Amniotic stem cell (primary cell): Measurements from ENCODE around the gene PRDM16.

ENCODE experiments used
- DNase-seq: peaks from one replicate; lab custom pipeline; 2025; lab: John Stamatoyannopoulos, UW

PRDM16 gene

GRCh38 chr1:3141129-3141528, 72.1 kb downstream of the PRDM16 start:
- DNase-seq: no peak

GRCh38 chr1:3141836-3142235, 72.8 kb downstream of the PRDM16 start:
- no peak for DNase-seq

- no peak for DNase-seq
Observed at GRCh38 chr1:3142236-3142635, 73.2 kb downstream of the PRDM16 start.

GRCh38 chr1:3142751-3143150, 73.7 kb downstream of the PRDM16 start:
- DNase-seq: no peak

- DNase-seq: no peak
Observed at GRCh38 chr1:3145532-3146325, 76.7 kb downstream of the PRDM16 start.

- DNase-seq: no peak
Observed at GRCh38 chr1:3146458-3146857, 77.5 kb downstream of the PRDM16 start.

- no peak for DNase-seq
Observed at GRCh38 chr1:3146907-3147306, 77.9 kb downstream of the PRDM16 start.

GRCh38 chr1:3148171-3148570, 79.2 kb downstream of the PRDM16 start:
- DNase-seq: no peak

- no peak for DNase-seq
Observed at GRCh38 chr1:3149277-3149676, 80.3 kb downstream of the PRDM16 start.

- DNase-seq: no peak
Observed at GRCh38 chr1:3151456-3151855, 82.5 kb downstream of the PRDM16 start.

- DNase-seq: no peak
Observed at GRCh38 chr1:3152143-3152542, 83.1 kb downstream of the PRDM16 start.

GRCh38 chr1:3153197-3153596, 84.2 kb downstream of the PRDM16 start:
- DNase-seq: no peak

- DNase-seq: no peak
Observed at GRCh38 chr1:3153902-3154795, 85.1 kb downstream of the PRDM16 start.

GRCh38 chr1:3155056-3155925, 86.3 kb downstream of the PRDM16 start:
- no peak for DNase-seq

- no peak for DNase-seq
Observed at GRCh38 chr1:3155926-3156220, 86.9 kb downstream of the PRDM16 start.

- DNase-seq: no peak
Observed at GRCh38 chr1:3156936-3157335, 87.9 kb downstream of the PRDM16 start.

- DNase-seq: no peak
Observed at GRCh38 chr1:3158347-3158746, 89.3 kb downstream of the PRDM16 start.

GRCh38 chr1:3159121-3159520, 90.1 kb downstream of the PRDM16 start:
- DNase-seq: no peak

- no peak for DNase-seq
Observed at GRCh38 chr1:3159996-3160395, 91.0 kb downstream of the PRDM16 start.

GRCh38 chr1:3160647-3161145, 91.7 kb downstream of the PRDM16 start:
- DNase-seq: no peak

- no peak for DNase-seq
Observed at GRCh38 chr1:3161176-3161840, 92.3 kb downstream of the PRDM16 start.
